GM21723 (cell line): Measurements from ENCODE around the gene SNCAIP.
A peak's percentile ranks its signal among the peaks of the same experiment; 100 is the strongest.

Source experiments
- ATAC-seq: cut with Tn5 transposase; IDR thresholded peaks from one replicate; pipeline ENCODE4 v1.9.1; 2021; ENCODE audit warnings: mild to moderate bottlenecking, moderate library complexity; ENCODE audit not compliant: unreplicated experiment

SNCAIP gene

GRCh38 chr5:122421374-122422079 is 109.5 kb downstream of the SNCAIP start:
- peak; percentile 90 for ATAC-seq

- no peak for ATAC-seq
Observed at GRCh38 chr5:122423221-122423620, 111.2 kb downstream of the SNCAIP start.

- ATAC-seq, result no peak
Observed at GRCh38 chr5:122424132-122424531, 112.1 kb downstream of the SNCAIP start.

- no peak for ATAC-seq
Observed at GRCh38 chr5:122426301-122426700, 114.3 kb downstream of the SNCAIP start.

- no peak for ATAC-seq
Observed at GRCh38 chr5:122427621-122428020, 115.6 kb downstream of the SNCAIP start.

- ATAC-seq, result no peak
Observed at GRCh38 chr5:122429545-122430318, 117.7 kb downstream of the SNCAIP start.

GRCh38 chr5:122430319-122430586 is 118.2 kb downstream of the SNCAIP start:
- no peak for ATAC-seq

- no peak for ATAC-seq
Observed at GRCh38 chr5:122431298-122431697, 119.3 kb downstream of the SNCAIP start.

GRCh38 chr5:122434205-122434970 is 122.4 kb downstream of the SNCAIP start:
- ATAC-seq, result no peak

GRCh38 chr5:122435234-122435633 is 123.2 kb downstream of the SNCAIP start:
- no peak for ATAC-seq

GRCh38 chr5:122435761-122436160 is 123.7 kb downstream of the SNCAIP start:
- ATAC-seq, result no peak

- no peak for ATAC-seq
Observed at GRCh38 chr5:122436615-122437014, 124.6 kb downstream of the SNCAIP start.

GRCh38 chr5:122439645-122440044 is 127.6 kb downstream of the SNCAIP start:
- ATAC-seq, result no peak

- peak; percentile 75 for ATAC-seq
Observed at GRCh38 chr5:122442938-122443337, 130.9 kb downstream of the SNCAIP start.

GRCh38 chr5:122444411-122444810 is 132.4 kb downstream of the SNCAIP start:
- no peak for ATAC-seq

GRCh38 chr5:122445070-122445469 is 133.0 kb downstream of the SNCAIP start:
- no peak for ATAC-seq

- no peak for ATAC-seq
Observed at GRCh38 chr5:122447072-122447471, 135.0 kb downstream of the SNCAIP start.

GRCh38 chr5:122447879-122448278 is 135.8 kb downstream of the SNCAIP start:
- no peak for ATAC-seq

- no peak for ATAC-seq
Observed at GRCh38 chr5:122454541-122454940, 142.5 kb downstream of the SNCAIP start.

- ATAC-seq, result no peak
Observed at GRCh38 chr5:122455939-122456338, 143.9 kb downstream of the SNCAIP start.

GRCh38 chr5:122457178-122457826 is 145.3 kb downstream of the SNCAIP start:
- no peak for ATAC-seq
